ENCODE results near the gene PTGER3.
A peak's percentile ranks its signal among the peaks of the same experiment; 100 is the strongest.

- TF ChIP-seq CTCF (conservative IDR thresholded peaks at IDR 0.05) (peak; percentile 18; the same call in 1 of the 2 replicates), ZFX (IDR thresholded peaks at IDR 0.05) (no peak)
These were observed 77.2 kb downstream of the PTGER3 start for GRCh38 chr1:70970407-70970806.

All from C4-2B (cell line).